ENCODE data around the gene JMJD8. TPM values are rescaled to one million over a fixed set of nuclear protein-coding genes. Genes with fewer than 3 reads are reported as not detected.
A peak's percentile ranks its signal among the peaks of the same experiment; 100 is the strongest.

Gene JMJD8
- total RNA-seq, 2 experiments from 2014 or later: 22.0 to 23.6 TPM

DNA sequence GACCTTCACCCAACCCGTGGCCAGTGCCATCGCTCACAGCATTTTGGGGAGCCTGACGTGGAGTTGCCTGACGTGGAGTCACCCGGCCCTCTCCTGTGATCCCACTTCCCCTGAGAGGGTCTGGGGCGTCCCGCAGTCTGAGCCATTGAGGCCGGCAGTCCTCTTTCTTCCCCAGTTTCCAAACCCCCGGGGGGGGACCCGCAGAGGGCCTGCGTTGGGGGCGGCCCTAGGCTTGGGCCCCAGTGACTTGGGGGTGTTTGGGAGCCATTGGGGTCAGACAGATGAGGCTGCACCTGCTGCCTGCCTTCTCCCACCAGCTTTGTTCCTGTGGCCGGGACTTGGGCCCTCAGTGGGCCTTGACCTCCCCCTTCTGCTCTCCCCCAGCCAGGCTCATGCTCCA lies 14.5 kb downstream of the JMJD8 start:
- H3K27ac Mint-ChIP-seq: no peak overlapping the region

DNA sequence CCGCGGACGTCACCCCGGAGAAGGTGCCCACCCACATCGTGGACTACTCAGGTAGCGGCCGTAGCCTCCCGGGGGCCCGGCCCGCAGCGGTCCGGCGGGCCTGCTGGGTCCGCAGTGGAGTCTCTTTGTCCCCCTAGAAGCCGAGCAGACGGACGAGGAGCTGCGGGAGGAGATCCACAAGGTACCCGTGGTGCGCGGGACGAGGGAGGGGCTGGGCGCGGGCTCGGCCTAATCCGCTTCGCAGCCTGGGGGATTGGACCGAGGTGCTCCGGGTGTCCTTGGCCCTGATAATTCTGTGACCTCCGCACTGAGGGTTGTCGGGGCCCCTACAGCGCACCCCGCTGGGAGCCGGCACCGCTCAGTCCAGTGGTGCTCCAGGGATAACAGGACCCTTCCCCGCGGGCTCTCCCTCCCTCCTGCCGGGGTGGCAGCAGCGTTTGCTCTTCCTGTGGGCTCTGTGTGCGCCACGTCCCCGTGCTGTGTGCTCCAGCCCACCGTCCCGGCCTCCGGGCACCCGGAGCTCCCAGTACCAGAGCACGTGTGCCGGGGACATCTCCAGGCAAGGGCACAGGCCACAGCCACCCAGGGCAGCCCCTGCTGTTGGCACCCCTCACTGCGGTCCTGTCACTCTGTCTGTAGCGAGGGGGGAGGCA lies 15.5 kb downstream of the JMJD8 start:
- intact Hi-C loops (cut with DNase I, micrococcal nuclease): no loop called here
- Mint-ChIP-seq H3K27me3 (no peaks in the 10 kb centered on the region), H3K4me1 (ENCODE audit: low read depth) (peaks cover 6% of the 10 kb centered on the region), H3K9me3 (no peaks in the 10 kb centered on the region), H3K27ac (no peak overlapping the region), H3K4me3 (peak overlapping the region; percentile 75), H3K36me3 (ENCODE audit: low read depth) (peaks cover 11% of the 10 kb centered on the region)
- ATAC-seq (ENCODE audit: poor library complexity) (peak; percentile 11), DNase-seq (peak in 1 of 14 experiments; percentile 51)
- Histone ChIP-seq H3K4me3 (ENCODE audit: low read length) (peak overlapping the region; percentile 63), H3K9me3 (ENCODE audit: control insufficient read depth in 1 of 2, insufficient read depth in 1 of 2, low read length in 2 of 2) (no peaks in the 10 kb centered on the region), H3K27ac (ENCODE audit: low read depth in 1 of 2, low read length in 2 of 2) (peak overlapping the region; percentile 28 to 56), H3K36me3 (ENCODE audit: insufficient read depth, low read length) (peaks cover 35% of the 10 kb centered on the region), H3K27me3 (ENCODE audit: control insufficient read depth in 1 of 2, insufficient read depth in 2 of 2, low read length in 2 of 2) (no peaks in the 10 kb centered on the region), H3K4me1 (ENCODE audit: insufficient read depth, low read length) (peaks cover 30% of the 10 kb centered on the region)
- TF ChIP-seq, protein P1, sequence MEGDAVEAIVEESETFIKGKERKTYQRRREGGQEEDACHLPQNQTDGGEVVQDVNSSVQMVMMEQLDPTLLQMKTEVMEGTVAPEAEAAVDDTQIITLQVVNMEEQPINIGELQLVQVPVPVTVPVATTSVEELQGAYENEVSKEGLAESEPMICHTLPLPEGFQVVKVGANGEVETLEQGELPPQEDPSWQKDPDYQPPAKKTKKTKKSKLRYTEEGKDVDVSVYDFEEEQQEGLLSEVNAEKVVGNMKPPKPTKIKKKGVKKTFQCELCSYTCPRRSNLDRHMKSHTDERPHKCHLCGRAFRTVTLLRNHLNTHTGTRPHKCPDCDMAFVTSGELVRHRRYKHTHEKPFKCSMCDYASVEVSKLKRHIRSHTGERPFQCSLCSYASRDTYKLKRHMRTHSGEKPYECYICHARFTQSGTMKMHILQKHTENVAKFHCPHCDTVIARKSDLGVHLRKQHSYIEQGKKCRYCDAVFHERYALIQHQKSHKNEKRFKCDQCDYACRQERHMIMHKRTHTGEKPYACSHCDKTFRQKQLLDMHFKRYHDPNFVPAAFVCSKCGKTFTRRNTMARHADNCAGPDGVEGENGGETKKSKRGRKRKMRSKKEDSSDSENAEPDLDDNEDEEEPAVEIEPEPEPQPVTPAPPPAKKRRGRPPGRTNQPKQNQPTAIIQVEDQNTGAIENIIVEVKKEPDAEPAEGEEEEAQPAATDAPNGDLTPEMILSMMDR (IDR thresholded peaks at IDR 0.05): no peak
- ChIA-PET CTCF (interaction anchor here (0.6 to 1.3 kb wide), 4 partner anchors 10 to 66 kb away, joined by 3 to 5 read pairs (median 4); no protein-coding TSS in a partner anchor), POLR2A (interaction anchor here (0.6 to 2.0 kb wide), 10 partner anchors 7 to 99 kb away, joined by 3 to 17 read pairs (median 6); partner anchors contain the start of genes JMJD8, METTL26, PIGQ and RHBDL1)

More for the DNA sequence above, 14.5 kb downstream of the JMJD8 start:
- Histone ChIP-seq H3K36me3 (ENCODE audit: insufficient read depth, low read length) (peaks cover 35% of the 10 kb centered on the region), H3K4me1 (ENCODE audit: insufficient read depth, low read length) (peaks cover 30% of the 10 kb centered on the region), H3K9me3 (ENCODE audit: control insufficient read depth in 1 of 2, insufficient read depth in 1 of 2, low read length in 2 of 2) (no peaks in the 10 kb centered on the region), H3K27me3 (ENCODE audit: control insufficient read depth in 1 of 2, insufficient read depth in 2 of 2, low read length in 2 of 2) (no peaks in the 10 kb centered on the region), H3K27ac (ENCODE audit: low read depth in 1 of 2, low read length in 2 of 2) (no peak overlapping the region), H3K4me3 (ENCODE audit: low read length) (no peak overlapping the region)
- DNase-seq (no peak), ATAC-seq (ENCODE audit: poor library complexity) (no peak)
- peaks cover 12% of the 10 kb centered on the region for H3K36me3 Mint-ChIP-seq (ENCODE audit: low read depth)
- CTCF ChIA-PET: no interaction called here
- peaks cover 6% of the 10 kb centered on the region for H3K4me1 Mint-ChIP-seq (ENCODE audit: low read depth)
- POLR2A ChIA-PET: interaction anchor here (1.3 kb wide), 1 partner anchor 11 kb away, joined by 6 read pairs; the partner anchor contains the start of gene STUB1
- TF ChIP-seq, protein P1 (IDR thresholded peaks at IDR 0.05): no peak
- intact Hi-C loops (cut with DNase I, micrococcal nuclease): no loop called here
- no peaks in the 10 kb centered on the region for H3K27me3 Mint-ChIP-seq
- no peaks in the 10 kb centered on the region for H3K9me3 Mint-ChIP-seq
- H3K4me3 Mint-ChIP-seq: peak overlapping the region; percentile 67

DNA sequence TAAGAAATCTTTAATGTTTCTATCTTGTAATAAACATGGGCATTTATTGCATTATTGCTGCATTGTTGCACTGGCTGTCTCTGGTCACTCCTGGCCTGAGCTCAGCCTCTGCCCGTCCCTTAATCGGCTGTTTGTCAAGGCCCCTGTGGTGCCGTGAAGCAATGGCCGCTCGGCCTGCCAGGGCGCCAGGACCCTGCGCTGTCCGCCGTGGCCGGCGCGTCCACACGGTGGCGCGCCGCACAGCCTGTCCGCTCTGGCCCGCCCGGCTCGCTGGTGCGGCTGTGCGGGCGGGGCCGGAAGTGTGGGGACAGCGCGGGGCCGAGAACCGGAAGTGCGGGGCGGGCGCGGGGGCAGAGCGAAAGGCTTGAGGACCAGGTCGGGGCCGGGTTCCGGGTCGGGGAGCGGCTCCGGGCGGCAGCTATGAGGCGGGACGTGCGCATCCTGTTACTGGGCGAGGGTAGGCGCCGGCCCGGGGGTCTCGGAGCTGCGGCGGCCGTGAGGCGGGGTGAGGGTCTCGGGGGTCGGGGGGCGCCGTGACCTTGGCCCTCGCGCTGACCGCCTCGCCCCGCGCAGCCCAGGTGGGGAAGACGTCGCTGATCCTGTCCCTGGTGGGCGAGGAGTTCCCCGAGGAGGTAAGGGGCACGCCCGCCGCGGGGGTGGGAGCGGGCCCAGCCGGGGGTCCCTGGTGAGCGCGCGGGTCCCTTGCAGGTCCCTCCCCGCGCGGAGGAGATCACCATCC lies 16.2 kb downstream of the JMJD8 start, which contains the start of gene RHOT2:
TSS of gene RHOT2 (plus strand) at position 353 of the 739 bp plus-strand sequence. CDS start at position 421, 68 bp downstream.
- Mint-ChIP-seq H3K9me3 (no peaks in the 10 kb centered on the region), H3K4me1 (ENCODE audit: low read depth) (peaks cover 6% of the 10 kb centered on the region), H3K4me3 (peak within 1 kb of the TSS; percentile 83), H3K27ac (peak within 1 kb of the TSS; percentile 75), H3K36me3 (ENCODE audit: low read depth) (peaks cover 9% of the 10 kb centered on the region), H3K27me3 (no peaks in the 10 kb centered on the region)
- Histone ChIP-seq H3K36me3 (ENCODE audit: insufficient read depth, low read length) (peaks cover 31% of the 10 kb centered on the region), H3K4me3 (ENCODE audit: low read length) (peak within 1 kb of the TSS; percentile 63), H3K27me3 (ENCODE audit: control insufficient read depth in 1 of 2, insufficient read depth in 2 of 2, low read length in 2 of 2) (no peaks in the 10 kb centered on the region), H3K4me1 (ENCODE audit: insufficient read depth, low read length) (peaks cover 30% of the 10 kb centered on the region), H3K9me3 (ENCODE audit: control insufficient read depth in 1 of 2, insufficient read depth in 1 of 2, low read length in 2 of 2) (no peaks in the 10 kb centered on the region), H3K27ac (ENCODE audit: low read depth in 1 of 2, low read length in 2 of 2) (peak within 1 kb of the TSS; percentile 28 to 56)
- TF ChIP-seq, protein P1 (IDR thresholded peaks at IDR 0.05): peak; percentile 67
- intact Hi-C loops (cut with DNase I, micrococcal nuclease): no loop called here
- DNase-seq (peak; percentile 80 to 96 (median 92)), ATAC-seq (ENCODE audit: poor library complexity) (peak; percentile 92)
- ChIA-PET POLR2A (interaction anchor here (0.7 to 2.0 kb wide), 12 partner anchors 8 to 316 kb away, joined by 3 to 17 read pairs (median 6); partner anchors contain the start of genes AXIN1, JMJD8, METTL26 and PIGQ), CTCF (interaction anchor here (0.6 to 1.3 kb wide), 7 partner anchors 11 to 1800 kb away, joined by 3 to 6 read pairs (median 3); no protein-coding TSS in a partner anchor)

Data from CD4-positive, alpha-beta T cell (primary cell).